Measurements from ENCODE around the gene ANKRD50. TPM values are rescaled to one million over a fixed set of nuclear protein-coding genes. Genes with fewer than 3 reads are reported as not detected.
A peak's percentile ranks its signal among the peaks of the same experiment; 100 is the strongest.

Gene ANKRD50
- total and polyA plus RNA-seq, 3 donors from 2014 or later: 26.8 to 43.6 (median 33.2) TPM

DNA sequence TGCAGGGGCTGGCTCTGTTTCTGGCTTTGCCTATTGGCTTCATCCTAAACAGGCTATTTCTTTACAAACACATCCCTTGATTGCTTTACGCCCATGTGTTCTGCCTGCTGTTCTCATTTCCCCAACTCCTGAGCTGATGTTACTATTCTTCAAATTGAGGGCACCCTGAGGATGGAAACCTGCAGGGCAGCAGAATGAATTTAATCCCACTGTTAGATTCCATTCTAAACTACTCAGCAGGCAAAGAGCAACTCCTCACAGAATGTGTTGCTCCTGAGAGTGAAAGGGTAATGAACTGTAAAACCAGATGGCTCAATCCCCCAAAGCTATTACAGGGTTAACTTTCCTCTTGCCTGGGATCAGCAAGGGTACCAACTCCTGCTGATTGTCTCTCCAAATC is 75.7 kb downstream of the ANKRD50 start:
- WGBS, 2 donors: 86 to 95% methylated on average over 1 of the region's 1 CpG
- H3K9me3 ChIP-seq: no peaks in the 10 kb centered on the region
- DNase-seq: no peak
- H3K27ac ChIP-seq: no peak overlapping the region
- H3K27me3 ChIP-seq: no peaks in the 10 kb centered on the region
- H3K4me1 ChIP-seq: no peaks in the 10 kb centered on the region
- H3K36me3 ChIP-seq (ENCODE audit: low read depth, missing control alignments): no peaks in the 10 kb centered on the region
- TF ChIP-seq POLR2A (IDR thresholded peaks at IDR 0.05): no peak
- TF ChIP-seq, protein P1, sequence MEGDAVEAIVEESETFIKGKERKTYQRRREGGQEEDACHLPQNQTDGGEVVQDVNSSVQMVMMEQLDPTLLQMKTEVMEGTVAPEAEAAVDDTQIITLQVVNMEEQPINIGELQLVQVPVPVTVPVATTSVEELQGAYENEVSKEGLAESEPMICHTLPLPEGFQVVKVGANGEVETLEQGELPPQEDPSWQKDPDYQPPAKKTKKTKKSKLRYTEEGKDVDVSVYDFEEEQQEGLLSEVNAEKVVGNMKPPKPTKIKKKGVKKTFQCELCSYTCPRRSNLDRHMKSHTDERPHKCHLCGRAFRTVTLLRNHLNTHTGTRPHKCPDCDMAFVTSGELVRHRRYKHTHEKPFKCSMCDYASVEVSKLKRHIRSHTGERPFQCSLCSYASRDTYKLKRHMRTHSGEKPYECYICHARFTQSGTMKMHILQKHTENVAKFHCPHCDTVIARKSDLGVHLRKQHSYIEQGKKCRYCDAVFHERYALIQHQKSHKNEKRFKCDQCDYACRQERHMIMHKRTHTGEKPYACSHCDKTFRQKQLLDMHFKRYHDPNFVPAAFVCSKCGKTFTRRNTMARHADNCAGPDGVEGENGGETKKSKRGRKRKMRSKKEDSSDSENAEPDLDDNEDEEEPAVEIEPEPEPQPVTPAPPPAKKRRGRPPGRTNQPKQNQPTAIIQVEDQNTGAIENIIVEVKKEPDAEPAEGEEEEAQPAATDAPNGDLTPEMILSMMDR (IDR thresholded peaks at IDR 0.05): no peak
- no peak overlapping the region for H3K4me3 ChIP-seq
- intact Hi-C loops (cut with DNase I; ENCODE audit: low total_unique reads): no loop called here

GRCh38 chr4:124635331-124635730 is 77.2 kb downstream of the ANKRD50 start:
- H3K27me3 ChIP-seq: no peaks in the 10 kb centered on the region
- 84 to 96% methylated on average over 4 of the region's 4 CpGs for WGBS, 2 donors
- H3K27ac ChIP-seq: no peak overlapping the region
- intact Hi-C loops (cut with DNase I; ENCODE audit: low total_unique reads): no loop called here
- TF ChIP-seq, protein P1 (IDR thresholded peaks at IDR 0.05): no peak
- TF ChIP-seq POLR2A (IDR thresholded peaks at IDR 0.05): no peak
- DNase-seq: no peak
- no peaks in the 10 kb centered on the region for H3K36me3 ChIP-seq (ENCODE audit: low read depth, missing control alignments)
- H3K4me3 ChIP-seq: no peak overlapping the region
- H3K4me1 ChIP-seq: no peaks in the 10 kb centered on the region
- H3K9me3 ChIP-seq: no peaks in the 10 kb centered on the region

DNA sequence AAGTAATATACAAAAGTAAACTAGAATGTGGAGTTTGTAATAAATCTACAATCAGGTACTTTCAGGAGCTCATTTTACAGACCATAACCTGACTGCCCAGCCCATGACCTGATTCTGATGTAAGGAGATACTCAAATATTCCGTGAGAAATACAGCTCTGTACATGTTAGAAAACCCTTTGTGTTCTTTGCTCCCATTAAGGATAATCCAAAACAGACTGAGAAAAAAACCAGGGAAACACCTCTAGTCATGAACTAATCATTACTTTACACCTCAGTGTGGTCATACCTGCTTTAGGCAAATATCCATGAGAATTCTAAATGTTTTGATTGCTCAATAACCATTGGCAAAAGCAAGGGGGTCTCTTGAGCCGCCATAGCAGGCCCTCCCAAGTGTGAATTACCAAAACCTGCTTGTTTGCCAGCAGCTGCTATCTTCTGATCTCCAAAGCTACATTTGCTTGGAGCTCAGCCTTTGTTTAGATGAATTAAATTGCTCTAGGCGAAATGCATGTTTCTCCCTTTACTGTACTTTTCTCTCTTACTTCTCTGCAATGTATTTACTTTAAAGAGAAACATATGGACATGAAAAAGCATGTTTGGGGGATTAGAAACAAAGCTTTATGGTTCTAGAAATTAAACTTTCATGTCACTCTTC is 79.1 kb downstream of the ANKRD50 start:
- H3K9me3 ChIP-seq: no peaks in the 10 kb centered on the region
- H3K4me3 ChIP-seq: no peak overlapping the region
- intact Hi-C loops (cut with DNase I; ENCODE audit: low total_unique reads): no loop called here
- H3K36me3 ChIP-seq (ENCODE audit: low read depth, missing control alignments): no peaks in the 10 kb centered on the region
- no peaks in the 10 kb centered on the region for H3K4me1 ChIP-seq
- no peak overlapping the region for H3K27ac ChIP-seq
- WGBS, 2 donors: 90 to 91% methylated on average over 3 of the region's 3 CpGs
- H3K27me3 ChIP-seq: no peaks in the 10 kb centered on the region
- DNase-seq: no peak
- TF ChIP-seq POLR2A (IDR thresholded peaks at IDR 0.05): no peak
- TF ChIP-seq, protein P1 (IDR thresholded peaks at IDR 0.05): no peak

DNA sequence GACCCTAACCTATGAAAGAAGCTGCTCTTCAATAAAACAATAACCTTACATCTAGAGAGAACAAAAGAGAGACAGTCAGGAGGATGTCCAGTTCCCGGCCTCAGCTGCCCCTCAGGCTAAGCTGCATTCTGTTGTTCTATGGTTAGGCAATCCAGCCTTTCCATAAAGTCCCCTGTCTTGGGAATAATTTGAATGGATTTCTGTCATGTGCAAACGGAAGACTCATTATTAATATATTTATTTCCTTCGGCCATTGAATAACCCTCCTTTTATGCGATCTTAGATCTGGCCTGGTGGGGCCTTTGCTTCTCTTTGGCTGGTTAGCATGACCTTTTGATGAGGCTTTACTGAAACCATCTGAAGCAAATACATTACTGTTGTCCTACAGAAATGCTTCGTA is 80.1 kb downstream of the ANKRD50 start:
- intact Hi-C loops (cut with DNase I; ENCODE audit: low total_unique reads): no loop called here
- Histone ChIP-seq H3K27me3 (no peaks in the 10 kb centered on the region), H3K4me1 (no peaks in the 10 kb centered on the region), H3K36me3 (ENCODE audit: low read depth, missing control alignments) (no peaks in the 10 kb centered on the region), H3K27ac (no peak overlapping the region), H3K4me3 (no peak overlapping the region), H3K9me3 (no peaks in the 10 kb centered on the region)
- TF ChIP-seq POLR2A (IDR thresholded peaks at IDR 0.05): no peak
- TF ChIP-seq, protein P1 (IDR thresholded peaks at IDR 0.05): no peak
- WGBS, 2 donors: 92 to 97% methylated on average over 5 of the region's 5 CpGs
- DNase-seq: no peak

- peak; percentile 35 for DNase-seq
- intact Hi-C loops (cut with DNase I; ENCODE audit: low total_unique reads): no loop called here
- H3K27ac ChIP-seq: no peak overlapping the region
Measured at GRCh38 chr4:124631760-124632159, 80.8 kb downstream of the ANKRD50 start.

More at GRCh38 chr4:124631760-124632159, 80.8 kb downstream of the ANKRD50 start:
- Histone ChIP-seq H3K4me3 (no peak overlapping the region), H3K4me1 (no peaks in the 10 kb centered on the region), H3K27me3 (no peaks in the 10 kb centered on the region), H3K36me3 (ENCODE audit: low read depth, missing control alignments) (no peaks in the 10 kb centered on the region), H3K9me3 (no peaks in the 10 kb centered on the region)
- 36 to 42% methylated on average over 1 of the region's 1 CpG for WGBS, 2 donors
- TF ChIP-seq, protein P1 (IDR thresholded peaks at IDR 0.05): no peak
- no peak for TF ChIP-seq POLR2A (IDR thresholded peaks at IDR 0.05)

All from testis (tissue), 3 donors.